HCT116 (cell line): ENCODE results near the gene FLOT1. TPM values are rescaled to one million over a fixed set of nuclear protein-coding genes. Genes with fewer than 3 reads are reported as not detected.
A peak's percentile ranks its signal among the peaks of the same experiment; 100 is the strongest.

Experiments
- ATAC-seq: fragments of 200-7000 bp; cut with Tn5 transposase; 2 replicates; pipeline ENCODE4 v1.9.1; 2020; ENCODE audit warnings: mild to moderate bottlenecking, moderate library complexity
- BruUV-seq: library from RNA; stranded (reverse); fragments of 400-500 nt; replicated peaks from 2 replicates; lab custom pipeline; 2021; lab: Mats Ljungman, UMichigan
- CTCF ChIA-PET: fragments of 300-600 bp; sonication (Branson Sonifier 250); formaldehyde crosslinking; loops from one replicate; lab custom pipeline; 2021; ENCODE audit warnings: antibody characterized with exemption; lab: Charles Lee
- POLR2A ChIA-PET: fragments of 300-600, 350-600 bp; sonication (Branson Sonifier 250); formaldehyde crosslinking; loops from one replicate; lab custom pipeline; 2021; ENCODE audit warnings: antibody characterized with exemption; lab: Charles Lee
- RAD21 ChIA-PET, 2 experiments: fragments of 300-600 bp; sonication (Branson Sonifier 250); formaldehyde crosslinking; loops; one replicate each; lab custom pipeline; 2023; ENCODE audit warnings: low total read pairs in 2 of 2; ENCODE audit not compliant: uncharacterized antibody in 2 of 2, unreplicated experiment in 2 of 2, low non-redundant PET in 1 of 2; lab: Charles Lee
- DNase-seq: peaks from one replicate; pipeline ENCODE4 v3.0.0-alpha.2; 2010; ENCODE audit warnings: low read depth, low spot score
- H2AFZ ChIP-seq: fragments of 200-600 bp; shearing (Covaris generic), sonication (generic); 2 replicates; pipeline ENCODE4 v1.6.1; 2017; ENCODE audit warnings: low read depth, mixed run types, mixed read lengths, antibody characterized with exemption, low read length; ENCODE audit not compliant: poor library complexity, severe bottlenecking
- H3K27ac ChIP-seq: 2 replicates; pipeline ENCODE4 v1.5.1; 2012; ENCODE audit warnings: low read depth, low read length
- H3K27me3 ChIP-seq: fragments of 200-600 bp; sonication (generic); 2 replicates; pipeline ENCODE4 v1.6.1; 2016; ENCODE audit warnings: mixed run types, low read length, mixed read lengths; ENCODE audit not compliant: insufficient read depth
- H3K36me3 ChIP-seq, 2 experiments: fragments of 200-500 bp in 1 of 2; fragments of 200-600 bp in 1 of 2; sonication (Bioruptor generic) in 1 of 2; sonication (generic) in 1 of 2; 2 replicates each; pipeline versions ENCODE4 v1.5.1 to v1.6.1; 2014 to 2016; ENCODE audit warnings: low read length in 2 of 2, inconsistent platforms in 1 of 2, mixed read lengths in 1 of 2, mixed run types in 1 of 2; ENCODE audit not compliant: insufficient read depth in 2 of 2, control insufficient read depth in 1 of 2
- H3K4me1 ChIP-seq, 2 experiments: fragments of 200-600 bp in 1 of 2; sonication (generic) in 1 of 2; 2 replicates each; pipeline versions ENCODE4 v1.5.1 to v1.6.1; 2012 to 2017; ENCODE audit warnings: low read length in 2 of 2, inconsistent platforms in 1 of 2, mild to moderate bottlenecking in 1 of 2, mixed read lengths in 1 of 2, mixed run types in 1 of 2, moderate library complexity in 1 of 2; ENCODE audit not compliant: insufficient read depth in 2 of 2, control insufficient read depth in 1 of 2
- H3K4me2 ChIP-seq: fragments of 200-600 bp; sonication (generic); 2 replicates; pipeline ENCODE4 v1.6.1; 2017; ENCODE audit warnings: mixed run types, low read length, mixed read lengths
- H3K4me3 ChIP-seq, 2 experiments: fragments of 200-600 bp in 1 of 2; sonication (generic) in 1 of 2; replicated peaks in 1 of 2; 2 replicates each; pipeline ENCODE4 v1.5.1; 2011 to 2016; ENCODE audit warnings: low read length in 2 of 2, control low read depth in 1 of 2, low read depth in 1 of 2, mild to moderate bottlenecking in 1 of 2, mixed read lengths in 1 of 2, mixed run types in 1 of 2
- H3K79me2 ChIP-seq: fragments of 200-600 bp; sonication (generic); 2 replicates; pipeline ENCODE4 v1.6.1; 2017; ENCODE audit warnings: mild to moderate bottlenecking, mixed run types, low read length, moderate library complexity, mixed read lengths; ENCODE audit not compliant: insufficient read depth
- H3K9ac ChIP-seq: fragments of 200-600 bp; sonication (generic); 2 replicates; pipeline ENCODE4 v1.6.1; 2016; ENCODE audit warnings: low read length, mixed read lengths
- H3K9me2 ChIP-seq: fragments of 200-600 bp; sonication (generic), shearing (Covaris generic); 2 replicates; pipeline ENCODE4 v1.6.1; 2017; ENCODE audit warnings: mixed run types, mild to moderate bottlenecking, moderate library complexity; ENCODE audit not compliant: insufficient read depth
- H3K9me3 ChIP-seq, 2 experiments: fragments of 200-500 bp in 1 of 2; fragments of 200-600 bp in 1 of 2; sonication (Bioruptor generic) in 1 of 2; sonication (generic) in 1 of 2; 2 replicates each; pipeline ENCODE4 v1.6.1; 2014 to 2017; ENCODE audit warnings: low read length in 2 of 2, mixed read lengths in 2 of 2, inconsistent platforms in 1 of 2, low read depth in 1 of 2, mild to moderate bottlenecking in 1 of 2, mixed run types in 1 of 2, moderate library complexity in 1 of 2; ENCODE audit not compliant: control insufficient read depth in 1 of 2, insufficient read depth in 1 of 2
- H4K20me1 ChIP-seq: fragments of 200-600 bp; sonication (generic), shearing (Covaris generic); 2 replicates; pipeline ENCODE4 v1.6.1; 2017; ENCODE audit warnings: mixed run types, mild to moderate bottlenecking, moderate library complexity; ENCODE audit not compliant: insufficient read depth
- ATF3 ChIP-seq: IDR thresholded peaks from 2 replicates; pipeline ENCODE4 v1.6.1; 2012
- EGR1 ChIP-seq: IDR thresholded peaks from 2 replicates; pipeline ENCODE4 v1.6.1; 2012; ENCODE audit warnings: low read depth
- EZH2 ChIP-seq: fragments of 200-600 bp; sonication (generic); IDR thresholded peaks from 2 replicates; pipeline ENCODE4 v1.6.1; 2017; ENCODE audit warnings: antibody characterized with exemption, mixed run types
- JUND ChIP-seq: IDR thresholded peaks from 2 replicates; pipeline ENCODE4 v1.6.1; 2012
- POLR2A ChIP-seq: IDR thresholded peaks from 2 replicates; pipeline ENCODE4 v1.7.0; 2011; ENCODE audit warnings: borderline replicate concordance; ENCODE audit not compliant: insufficient read depth, insufficient read length; ENCODE audit errors: extremely low read depth
- SP1 ChIP-seq: IDR thresholded peaks from 2 replicates; pipeline ENCODE4 v1.6.1; 2012; ENCODE audit warnings: low read depth
- TCF7L2 ChIP-seq: IDR thresholded peaks from 2 replicates; pipeline ENCODE4 v1.7.0; 2011; ENCODE audit warnings: borderline replicate concordance, inconsistent platforms; ENCODE audit not compliant: insufficient read depth, insufficient read length; ENCODE audit errors: extremely low read depth
- ZFX ChIP-seq: fragments of 450-650 bp; IDR thresholded peaks from 2 replicates; pipeline ENCODE4 v1.6.1; 2017
- intact Hi-C: fragments of 100-400 bp; cut with micrococcal nuclease; formaldehyde crosslinking; loops from 2 replicates; pipeline ENCODE4 v1.10.0; 2022
- total RNA-seq: library from RNA; stranded (reverse); gene quantifications from one replicate; pipeline ENCODE4 v1.2.1, GENCODE V29; 2021; ENCODE audit not compliant: unreplicated experiment
- TF ChIP-seq, protein P1 (sequence below): IDR thresholded peaks from 2 replicates; pipeline ENCODE4 v1.6.1; 2012
- TF ChIP-seq, protein P2 (sequence below), 3 experiments: fragments of 200-600 bp in 1 of 3; sonication (generic) in 1 of 3; IDR thresholded peaks in 2 of 3; conservative IDR thresholded peaks in 1 of 3; 2 replicates each; pipeline ENCODE4 v1.5.1; 2012 to 2017; ENCODE audit warnings: low read depth in 2 of 3, low read length in 2 of 3, antibody characterized with exemption in 1 of 3, borderline replicate concordance in 1 of 3, control low read depth in 1 of 3, mild to moderate bottlenecking in 1 of 3, mixed read lengths in 1 of 3, mixed run types in 1 of 3, moderate library complexity in 1 of 3; ENCODE audit not compliant: insufficient read depth in 1 of 3

The FLOT1 gene
- total RNA-seq, 1 experiment from 2014 or later = 117 TPM

GRCh38 chr6:30717129-30717844 is 25.2 kb downstream of the FLOT1 start, which contains the start of gene MDC1 (continued):
- peak; percentile 76 for TF ChIP-seq TCF7L2
- peak; percentile 76 for TF ChIP-seq POLR2A
- TF ChIP-seq, all 23 proteins: peak for 6

- Histone ChIP-seq H3K9me3 (no peaks in the 10 kb centered on the region), H3K36me3 (peaks cover 6 to 25% of the 10 kb centered on the region in 2 experiments; a peak in 2 of 4 replicates), H4K20me1 (no peaks in the 10 kb centered on the region), H3K27me3 (no peaks in the 10 kb centered on the region), H3K4me3 (peak overlapping the region; percentile 57 to 66), H3K9me2 (no peaks in the 10 kb centered on the region), H3K4me2 (peak overlapping the region; percentile 90), H3K27ac (peak overlapping the region; percentile 89), H2AFZ (no peak overlapping the region), H3K79me2 (peaks cover 39% of the 10 kb centered on the region), H3K9ac (peak overlapping the region; percentile 76), H3K4me1 (peaks cover 9 to 38% of the 10 kb centered on the region in 2 experiments)
- ChIA-PET RAD21 (interaction anchor here in 1 of 2 experiments (0.7 kb wide), 1 partner anchor 25 kb away, joined by 4 read pairs; the partner anchor contains the start of gene NRM), POLR2A (interaction anchor here (0.7 to 3.0 kb wide), 20 partner anchors 10 to 1821 kb away, joined by 3 to 25 read pairs (median 4); partner anchors contain the start of genes IER3, MRPS18B, NRM and PPP1R10), CTCF (interaction anchor here (1.0 to 2.3 kb wide), 5 partner anchors 14 to 172 kb away, joined by 4 to 11 read pairs (median 8); partner anchors contain the start of gene DHX16)
- DNase-seq (no peak), ATAC-seq (no peak)
- TSS peak; percentile 71 for BruUV-seq
- intact Hi-C loops = loop anchor here (1.0 to 5.0 kb wide), 2 partner anchors 27 to 160 kb away; partner anchors contain the start of genes GNL1, NRM and PRR3
- no peak for TF ChIP-seq ATF3
- no peak for TF ChIP-seq JUND
- TF ChIP-seq EZH2 = no peak
- no peak for TF ChIP-seq SP1
- TF ChIP-seq, protein P1, sequence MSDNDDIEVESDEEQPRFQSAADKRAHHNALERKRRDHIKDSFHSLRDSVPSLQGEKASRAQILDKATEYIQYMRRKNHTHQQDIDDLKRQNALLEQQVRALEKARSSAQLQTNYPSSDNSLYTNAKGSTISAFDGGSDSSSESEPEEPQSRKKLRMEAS = no peak
- TF ChIP-seq, protein P2, sequence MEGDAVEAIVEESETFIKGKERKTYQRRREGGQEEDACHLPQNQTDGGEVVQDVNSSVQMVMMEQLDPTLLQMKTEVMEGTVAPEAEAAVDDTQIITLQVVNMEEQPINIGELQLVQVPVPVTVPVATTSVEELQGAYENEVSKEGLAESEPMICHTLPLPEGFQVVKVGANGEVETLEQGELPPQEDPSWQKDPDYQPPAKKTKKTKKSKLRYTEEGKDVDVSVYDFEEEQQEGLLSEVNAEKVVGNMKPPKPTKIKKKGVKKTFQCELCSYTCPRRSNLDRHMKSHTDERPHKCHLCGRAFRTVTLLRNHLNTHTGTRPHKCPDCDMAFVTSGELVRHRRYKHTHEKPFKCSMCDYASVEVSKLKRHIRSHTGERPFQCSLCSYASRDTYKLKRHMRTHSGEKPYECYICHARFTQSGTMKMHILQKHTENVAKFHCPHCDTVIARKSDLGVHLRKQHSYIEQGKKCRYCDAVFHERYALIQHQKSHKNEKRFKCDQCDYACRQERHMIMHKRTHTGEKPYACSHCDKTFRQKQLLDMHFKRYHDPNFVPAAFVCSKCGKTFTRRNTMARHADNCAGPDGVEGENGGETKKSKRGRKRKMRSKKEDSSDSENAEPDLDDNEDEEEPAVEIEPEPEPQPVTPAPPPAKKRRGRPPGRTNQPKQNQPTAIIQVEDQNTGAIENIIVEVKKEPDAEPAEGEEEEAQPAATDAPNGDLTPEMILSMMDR (IDR thresholded peaks at IDR 0.05 in 2 of 3, conservative IDR thresholded peaks at IDR 0.05 in 1 of 3; ENCODE audit: borderline replicate concordance in 1 of 3, insufficient read depth in 1 of 3, low read depth in 2 of 3, low read length in 2 of 3) = no peak
- 0 out of 2 replicates have a peak, but pooled peaks have one; percentile 19 for TF ChIP-seq ZFX
- no peak for TF ChIP-seq EGR1
These were observed 25.7 kb downstream of the FLOT1 start for GRCh38 chr6:30716879-30717128.
